Kidney (tissue), 14 donors: ENCODE results near the gene DDO. TPM values are rescaled to one million over a fixed set of nuclear protein-coding genes. Genes with fewer than 3 reads are reported as not detected.
"Not testable (repeated sequence)": the region's sequence is repeated elsewhere in the genome, so short reads cannot be mapped to it uniquely, and the experiment has no call there.

Experiments used
- DNase-seq, 5 donors: peaks; one replicate each; pipeline ENCODE4 v3.0.0-alpha.2; 2013 to 2020
- FAIRE-seq: peaks from 2 replicates; lab custom pipeline; 2012; peaks lifted over from hg19 to GRCh38; lab: Jason Lieb, UNC
- H3K27ac ChIP-seq, 2 donors: one replicate each; pipeline ENCODE4 v1.7.0; 2013; ENCODE audit warnings: low read depth in 2 of 2, low read length in 2 of 2, inconsistent platforms in 1 of 2
- H3K27me3 ChIP-seq: one replicate; pipeline ENCODE4 v1.7.1; 2013; ENCODE audit warnings: low read length, inconsistent platforms; ENCODE audit not compliant: control insufficient read depth, insufficient read depth
- H3K36me3 ChIP-seq, 3 donors: one replicate each; pipeline versions ENCODE4 v1.7.0 to v1.7.1; 2013; ENCODE audit warnings: low read length in 3 of 3, control low read depth in 1 of 3, inconsistent platforms in 1 of 3; ENCODE audit not compliant: insufficient read depth in 3 of 3, control insufficient read depth in 2 of 3
- H3K4me1 ChIP-seq, 3 donors: one replicate each; pipeline versions ENCODE4 v1.7.0 to v1.7.1; 2013; ENCODE audit warnings: low read length in 3 of 3, inconsistent platforms in 1 of 3, low read depth in 1 of 3; ENCODE audit not compliant: control insufficient read depth in 2 of 3, insufficient read depth in 2 of 3
- H3K4me3 ChIP-seq, 3 donors: one replicate each; pipeline versions ENCODE4 v1.7.0 to v1.8.1; 2013; ENCODE audit warnings: low read length in 3 of 3, control low read depth in 1 of 3, inconsistent platforms in 1 of 3
- H3K9ac ChIP-seq, 3 donors: one replicate each; pipeline versions ENCODE4 v1.7.0 to v1.7.1; 2013; ENCODE audit warnings: low read length in 3 of 3, control low read depth in 1 of 3, inconsistent platforms in 1 of 3
- H3K9me3 ChIP-seq, 3 donors: one replicate each; pipeline versions ENCODE4 v1.7.0 to v1.7.1; 2013; ENCODE audit warnings: low read length in 3 of 3, control low read depth in 1 of 3, inconsistent platforms in 1 of 3; ENCODE audit not compliant: control insufficient read depth in 2 of 3, insufficient read depth in 1 of 3
- intact Hi-C: fragments of 100-400 bp; cut with DNase I; formaldehyde crosslinking; loops from one replicate; pipeline ENCODE4 v1.11.1; 2022
- polyA plus RNA-seq: library from polyadenylated mRNA; stranded (reverse); fragments of 350-450 nt; fragmentation: Illumina TruSeq; extraction: RNeasy Lipid Tissue Mini Kit (QIAGEN cat#74804); gene quantifications from one replicate; pipeline ENCODE4 v1.2.3, GENCODE V29; 2014; ENCODE audit warnings: low read depth, low replicate concordance; ENCODE audit not compliant: insufficient read depth
- total RNA-seq: library from RNA; stranded (reverse); fragmentation: NEBNext Ultra II Directional; extraction: Animal tissue kit (Norgen Biotek cat#: 25700); gene quantifications from one replicate; pipeline ENCODE4 v1.2.1, GENCODE V29; 2021
- TF ChIP-seq, protein P1 (sequence below): IDR thresholded peaks from 3 replicates; pipeline ENCODE4 v1.5.1; 2012; ENCODE audit warnings: mild to moderate bottlenecking, moderate library complexity, borderline replicate concordance; ENCODE audit not compliant: insufficient read depth; ENCODE audit errors: extremely low read depth
- donor health status: control.
- donor health status: control.
- donor health status: control.
- donor health status: control.
- donor health status: control.
- donor health status: DM: yes; HTN: yes; CAD: no.
- donor health status: Normal renal cell carcinoma (clear cell type).

Gene DDO
- total and polyA plus RNA-seq, 2 donors from 2014 or later: 3.6 to 13.4 TPM

DNA sequence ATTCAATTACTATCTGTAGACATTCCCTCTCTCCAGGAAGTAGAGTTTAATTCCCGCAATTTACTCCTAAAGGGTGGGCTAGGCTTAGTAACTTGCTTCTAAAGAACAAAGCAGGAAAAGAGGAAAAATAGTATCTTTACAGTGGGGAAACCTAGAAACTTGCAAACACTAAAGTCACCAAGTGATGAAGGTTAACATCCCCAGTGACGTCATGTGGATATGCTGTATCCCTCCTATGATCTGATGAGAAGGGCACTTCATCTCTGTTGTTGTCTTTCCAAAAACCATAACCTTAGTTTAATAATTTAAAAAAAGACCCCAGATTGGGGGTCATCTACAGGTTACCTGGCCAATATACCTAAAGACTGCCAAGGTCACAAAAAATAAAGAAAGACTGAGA is 43.8 kb upstream of the DDO start:
- TF ChIP-seq, protein P1, sequence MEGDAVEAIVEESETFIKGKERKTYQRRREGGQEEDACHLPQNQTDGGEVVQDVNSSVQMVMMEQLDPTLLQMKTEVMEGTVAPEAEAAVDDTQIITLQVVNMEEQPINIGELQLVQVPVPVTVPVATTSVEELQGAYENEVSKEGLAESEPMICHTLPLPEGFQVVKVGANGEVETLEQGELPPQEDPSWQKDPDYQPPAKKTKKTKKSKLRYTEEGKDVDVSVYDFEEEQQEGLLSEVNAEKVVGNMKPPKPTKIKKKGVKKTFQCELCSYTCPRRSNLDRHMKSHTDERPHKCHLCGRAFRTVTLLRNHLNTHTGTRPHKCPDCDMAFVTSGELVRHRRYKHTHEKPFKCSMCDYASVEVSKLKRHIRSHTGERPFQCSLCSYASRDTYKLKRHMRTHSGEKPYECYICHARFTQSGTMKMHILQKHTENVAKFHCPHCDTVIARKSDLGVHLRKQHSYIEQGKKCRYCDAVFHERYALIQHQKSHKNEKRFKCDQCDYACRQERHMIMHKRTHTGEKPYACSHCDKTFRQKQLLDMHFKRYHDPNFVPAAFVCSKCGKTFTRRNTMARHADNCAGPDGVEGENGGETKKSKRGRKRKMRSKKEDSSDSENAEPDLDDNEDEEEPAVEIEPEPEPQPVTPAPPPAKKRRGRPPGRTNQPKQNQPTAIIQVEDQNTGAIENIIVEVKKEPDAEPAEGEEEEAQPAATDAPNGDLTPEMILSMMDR: no peak
- Histone ChIP-seq H3K36me3 (no peaks in the 10 kb centered on the region), H3K4me1 (no peaks in the 10 kb centered on the region), H3K27ac (no peak overlapping the region), H3K9ac (no peak overlapping the region), H3K9me3 (peaks cover 0 to 7% (median 0%) of the 10 kb centered on the region in 3 donors), H3K4me3 (no peak overlapping the region), H3K27me3 (no peaks in the 10 kb centered on the region)
- DNase-seq (no peak), FAIRE-seq (no peak)
- intact Hi-C loops: no loop called here

DNA sequence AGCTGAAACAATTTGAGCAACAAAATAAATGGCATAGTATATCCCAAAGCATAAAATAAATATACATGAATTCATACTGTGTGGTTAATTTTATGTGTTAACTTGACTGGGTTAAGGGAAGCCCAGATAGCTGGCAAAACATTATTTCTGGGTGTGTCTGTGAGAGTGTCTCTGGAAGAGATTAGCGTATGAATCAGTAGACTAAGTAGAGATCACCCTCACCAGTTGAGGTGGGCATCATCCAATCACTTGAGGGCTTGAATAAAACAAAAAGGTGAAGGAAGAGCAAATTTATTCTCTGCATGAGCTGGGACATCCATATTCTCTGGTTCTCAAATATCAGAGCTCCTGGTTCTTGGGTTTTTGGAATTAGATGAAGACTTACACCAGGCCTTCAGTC is 43.1 kb upstream of the DDO start:
- TF ChIP-seq, protein P1: no peak
- intact Hi-C loops: no loop called here
- no peak overlapping the region for H3K4me3 ChIP-seq
- no peak overlapping the region for H3K9ac ChIP-seq
- no peaks in the 10 kb centered on the region for H3K27me3 ChIP-seq
- H3K36me3 ChIP-seq: no peaks in the 10 kb centered on the region
- DNase-seq (no peak), FAIRE-seq (no peak)
- peaks cover 0 to 7% (median 0%) of the 10 kb centered on the region in 3 donors for H3K9me3 ChIP-seq
- H3K4me1 ChIP-seq: no peaks in the 10 kb centered on the region
- no peak overlapping the region for H3K27ac ChIP-seq

DNA sequence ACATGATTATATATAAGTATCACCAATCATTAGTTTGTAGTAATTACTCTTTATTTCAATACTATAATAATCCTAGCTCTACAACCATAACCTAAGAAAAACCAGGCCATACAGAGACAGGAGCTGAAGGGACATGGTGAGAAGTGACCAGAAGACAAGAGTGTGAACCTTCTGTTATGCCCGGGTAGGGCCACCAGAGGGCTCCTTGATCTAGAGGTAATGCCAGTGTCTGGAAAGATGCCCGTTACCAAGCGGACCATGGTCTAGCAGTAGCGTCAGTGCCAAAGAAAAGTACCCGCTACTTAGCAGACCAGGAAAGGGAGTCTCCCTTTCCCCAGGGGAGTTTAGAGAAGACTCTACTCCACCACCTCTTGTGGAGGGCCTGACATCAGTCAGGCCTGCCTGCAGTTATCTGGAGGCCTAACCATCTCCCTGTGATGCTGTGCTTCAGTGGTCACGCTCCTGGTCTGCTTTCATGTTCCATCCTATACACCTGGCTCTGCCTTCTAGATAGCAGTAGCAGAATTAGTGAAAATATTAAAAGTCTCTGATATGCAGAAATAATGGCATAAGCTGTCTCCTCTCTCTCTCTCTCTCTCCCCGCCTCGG is 42.3 kb upstream of the DDO start:
- H3K27ac ChIP-seq, H3K27me3 ChIP-seq, H3K4me1 ChIP-seq, H3K9me3 ChIP-seq, H3K36me3 ChIP-seq, H3K9ac ChIP-seq, H3K4me3 ChIP-seq, intact Hi-C loops: not testable (repeated sequence)
- DNase-seq: peak in 1 of 5 donors; percentile 29
- TF ChIP-seq, protein P1: peak; percentile 51
- peak; percentile 17 for FAIRE-seq

DNA sequence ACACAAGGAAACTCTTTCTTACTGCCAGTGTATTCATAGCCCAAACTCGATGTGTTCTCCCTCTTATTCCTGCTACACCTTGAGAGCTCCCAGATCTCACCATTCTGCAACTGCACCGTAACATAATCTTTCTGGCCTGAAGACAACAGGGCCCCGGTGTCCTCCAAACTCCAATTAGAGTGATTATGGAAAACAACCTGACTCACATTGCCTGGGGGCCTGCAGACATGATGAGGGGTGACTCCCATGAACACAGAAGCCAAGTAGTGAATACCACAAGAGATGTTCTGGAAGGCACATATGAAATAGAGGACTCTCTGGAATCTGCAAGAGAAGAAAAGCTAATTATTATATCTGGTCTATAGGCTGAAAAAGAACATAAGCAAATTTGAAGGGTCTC is 41.3 kb upstream of the DDO start:
- H3K27ac ChIP-seq: no peak overlapping the region
- no peaks in the 10 kb centered on the region for H3K9me3 ChIP-seq
- H3K4me1 ChIP-seq: no peaks in the 10 kb centered on the region
- TF ChIP-seq, protein P1: no peak
- intact Hi-C loops: no loop called here
- FAIRE-seq (no peak), DNase-seq (no peak)
- no peak overlapping the region for H3K9ac ChIP-seq
- H3K27me3 ChIP-seq: no peaks in the 10 kb centered on the region
- H3K36me3 ChIP-seq: no peaks in the 10 kb centered on the region
- H3K4me3 ChIP-seq: no peak overlapping the region
